Pons (tissue), 1 donor: Measurements from ENCODE around the gene HERPUD2.

Source experiments
- DNase-seq: peaks from one replicate; pipeline ENCODE4 v3.0.0-alpha.2; 2016; ENCODE audit warnings: low spot score

HERPUD2 gene

GRCh38 chr7:35694784-35695472 is at the start of gene HERPUD2:
Gene HERPUD2, minus strand, starts transcription at chr7:35695135. Its CDS starts 805 bp downstream, at chr7:35694330.
- DNase-seq = peak; percentile 92

GRCh38 chr7:35738889-35739288 is 44.0 kb upstream of the HERPUD2 start:
- DNase-seq = no peak

- DNase-seq = no peak
Observed at GRCh38 chr7:35736725-35737124, 41.8 kb upstream of the HERPUD2 start.

- DNase-seq = peak; percentile 96
Observed at GRCh38 chr7:35735396-35735795, 40.5 kb upstream of the HERPUD2 start.

GRCh38 chr7:35734001-35734483 is 39.1 kb upstream of the HERPUD2 start:
- DNase-seq = peak; percentile 82

- DNase-seq = no peak
Observed at GRCh38 chr7:35731349-35731748, 36.4 kb upstream of the HERPUD2 start.

GRCh38 chr7:35729061-35729783 is 34.3 kb upstream of the HERPUD2 start:
- DNase-seq = no peak

GRCh38 chr7:35728412-35729060 is 33.6 kb upstream of the HERPUD2 start:
- DNase-seq = peak; percentile 73

GRCh38 chr7:35727571-35727970 is 32.6 kb upstream of the HERPUD2 start:
- DNase-seq = no peak

- no peak for DNase-seq
Observed at GRCh38 chr7:35726654-35727053, 31.7 kb upstream of the HERPUD2 start.

- DNase-seq = no peak
Observed at GRCh38 chr7:35725280-35725680, 30.3 kb upstream of the HERPUD2 start.

- no peak for DNase-seq
Observed at GRCh38 chr7:35723011-35723410, 28.1 kb upstream of the HERPUD2 start.

- DNase-seq = no peak
Observed at GRCh38 chr7:35722054-35722849, 27.3 kb upstream of the HERPUD2 start.

GRCh38 chr7:35721288-35721687 is 26.4 kb upstream of the HERPUD2 start:
- DNase-seq = no peak

- DNase-seq = no peak
Observed at GRCh38 chr7:35720849-35721248, 25.9 kb upstream of the HERPUD2 start.

GRCh38 chr7:35720032-35720431 is 25.1 kb upstream of the HERPUD2 start:
- no peak for DNase-seq

- DNase-seq = peak; percentile 61
Observed at GRCh38 chr7:35718047-35718446, 23.1 kb upstream of the HERPUD2 start.

- no peak for DNase-seq
Observed at GRCh38 chr7:35717516-35717915, 22.6 kb upstream of the HERPUD2 start.

GRCh38 chr7:35717013-35717412 is 22.1 kb upstream of the HERPUD2 start:
- DNase-seq = peak; percentile 60

GRCh38 chr7:35716038-35716803 is 21.3 kb upstream of the HERPUD2 start:
- peak; percentile 86 for DNase-seq

- DNase-seq = peak; percentile 88
Observed at GRCh38 chr7:35714862-35715261, 19.9 kb upstream of the HERPUD2 start.
